HPDE6-E6E7 (cell line): ENCODE data around the gene EBLN2.

Experiments used
- DNase-seq: peaks from one replicate; pipeline ENCODE4 v3.0.0; 2011; ENCODE audit warnings: missing footprints; ENCODE audit errors: extremely low spot score

EBLN2 gene

GRCh38 chr3:73061416-73061815 lies at the start of gene EBLN2:
Gene EBLN2 (plus strand): TSS chr3:73061659. CDS start chr3:73062082, 423 bp downstream.
- no peak for DNase-seq

GRCh38 chr3:73018298-73018697 lies 43.2 kb upstream of the EBLN2 start:
- no peak for DNase-seq

- DNase-seq: no peak
These were observed 42.5 kb upstream of the EBLN2 start for GRCh38 chr3:73018790-73019441.

GRCh38 chr3:73021301-73021835 lies 40.1 kb upstream of the EBLN2 start:
- no peak for DNase-seq

GRCh38 chr3:73024836-73025235 lies 36.6 kb upstream of the EBLN2 start:
- no peak for DNase-seq

GRCh38 chr3:73026111-73026759 lies 35.2 kb upstream of the EBLN2 start:
- DNase-seq: no peak

- no peak for DNase-seq
These were observed 34.7 kb upstream of the EBLN2 start for GRCh38 chr3:73026760-73027113.

- no peak for DNase-seq
These were observed 32.7 kb upstream of the EBLN2 start for GRCh38 chr3:73028803-73029202.

- peak; percentile 37 for DNase-seq
These were observed 32.1 kb upstream of the EBLN2 start for GRCh38 chr3:73029321-73029796.

- no peak for DNase-seq
These were observed 31.3 kb upstream of the EBLN2 start for GRCh38 chr3:73030073-73030597.

GRCh38 chr3:73031573-73032103 lies 29.8 kb upstream of the EBLN2 start:
- DNase-seq: no peak

GRCh38 chr3:73036694-73037591 lies 24.5 kb upstream of the EBLN2 start:
- no peak for DNase-seq

GRCh38 chr3:73041537-73041936 lies 19.9 kb upstream of the EBLN2 start:
- no peak for DNase-seq

- no peak for DNase-seq
These were observed 18.0 kb upstream of the EBLN2 start for GRCh38 chr3:73043414-73043813.

GRCh38 chr3:73045391-73045790 lies 16.1 kb upstream of the EBLN2 start:
- no peak for DNase-seq

GRCh38 chr3:73046195-73046594 lies 15.3 kb upstream of the EBLN2 start:
- no peak for DNase-seq

- DNase-seq: no peak
These were observed 12.1 kb upstream of the EBLN2 start for GRCh38 chr3:73049319-73049718.

GRCh38 chr3:73052857-73053256 lies 8.6 kb upstream of the EBLN2 start:
- DNase-seq: no peak

- DNase-seq: no peak
These were observed 5.9 kb upstream of the EBLN2 start for GRCh38 chr3:73055583-73055982.

- no peak for DNase-seq
These were observed 5.2 kb upstream of the EBLN2 start for GRCh38 chr3:73056014-73056844.

- DNase-seq: no peak
These were observed 4.7 kb upstream of the EBLN2 start for GRCh38 chr3:73056845-73057150.
